Measurements from ENCODE around the gene CD82. TPM values are rescaled to one million over a fixed set of nuclear protein-coding genes. Genes with fewer than 3 reads are reported as not detected.

CD82 gene
- total and polyA plus RNA-seq, 2 experiments from 2014 or later: 4.8 to 6.0 TPM

DNA sequence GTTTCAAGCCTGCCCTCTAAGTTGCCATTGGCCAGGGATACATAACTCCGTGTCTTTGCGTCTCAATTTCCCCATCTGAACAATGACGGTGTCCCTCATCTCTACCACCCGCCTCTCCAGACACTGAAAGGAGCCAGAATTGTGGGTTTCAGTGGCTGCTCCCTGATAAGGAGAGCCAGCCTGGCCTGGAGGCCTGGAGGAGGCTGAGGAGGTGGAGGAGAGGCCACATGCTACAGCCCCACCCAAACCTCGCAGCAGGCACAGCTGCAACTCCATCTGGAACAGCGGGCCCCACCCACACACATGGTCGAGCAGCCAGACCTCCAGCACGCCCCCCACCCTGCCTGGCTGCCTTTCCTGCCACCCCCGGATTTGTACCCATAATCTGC is 34.4 kb upstream of the CD82 start:
- Histone ChIP-seq H3K9me2 (ENCODE audit: insufficient read depth) (no peaks in the 10 kb centered on the region), H3K4me1 (ENCODE audit: insufficient read depth) (no peaks in the 10 kb centered on the region), H3K79me2 (ENCODE audit: insufficient read depth) (no peaks in the 10 kb centered on the region), H3F3A (ENCODE audit: insufficient read depth) (no peaks in the 10 kb centered on the region), H3K36me3 (ENCODE audit: low read depth) (no peaks in the 10 kb centered on the region), H3K9ac (no peak overlapping the region), H3K27ac (no peak overlapping the region), H2AFZ (no peak overlapping the region), H3K9me3 (ENCODE audit: low read depth) (no peaks in the 10 kb centered on the region), H4K20me1 (ENCODE audit: insufficient read depth) (no peaks in the 10 kb centered on the region), H3K4me2 (ENCODE audit: unreplicated experiment) (no peak overlapping the region), H3K27me3 (replicated peaks; ENCODE audit: insufficient read depth) (peaks cover 34% of the 10 kb centered on the region), H3K4me3 (no peak overlapping the region)
- in situ Hi-C loops (cut with MboI): loop anchor here (10.0 kb wide), 1 partner anchor 396 kb away; no protein-coding TSS in a partner anchor
- TF ChIP-seq EZH2phosphoT487 (IDR thresholded peaks at IDR 0.05; ENCODE audit: insufficient read depth, low read depth) (no peak), EZH2 (IDR thresholded peaks at IDR 0.05; ENCODE audit: insufficient read depth, poor library complexity, severe bottlenecking) (no peak)
- WGBS, 2 experiments (ENCODE audit: low coverage in 1 of 2, low lambda C conversion rate in 2 of 2, missing lambda C conversion rate in 2 of 2): 27 to 37% methylated on average over 8 to 9 of the region's 9 CpGs
- no peak for DNase-seq

GRCh38 chr11:44531636-44532035 is 33.8 kb upstream of the CD82 start:
- H2AFZ ChIP-seq: no peak overlapping the region
- no peak overlapping the region for H3K27ac ChIP-seq
- in situ Hi-C loops (cut with MboI): loop anchor here (10.0 kb wide), 1 partner anchor 397 kb away; no protein-coding TSS in a partner anchor
- no peaks in the 10 kb centered on the region for H3K9me3 ChIP-seq (ENCODE audit: low read depth)
- H3K27me3 ChIP-seq (replicated peaks; ENCODE audit: insufficient read depth): peaks cover 29% of the 10 kb centered on the region
- H3K4me2 ChIP-seq (ENCODE audit: unreplicated experiment): no peak overlapping the region
- H3F3A ChIP-seq (ENCODE audit: insufficient read depth): no peaks in the 10 kb centered on the region
- no peaks in the 10 kb centered on the region for H3K79me2 ChIP-seq (ENCODE audit: insufficient read depth)
- H3K9ac ChIP-seq: no peak overlapping the region
- H3K4me1 ChIP-seq (ENCODE audit: insufficient read depth): no peaks in the 10 kb centered on the region
- WGBS, 2 experiments (ENCODE audit: low coverage in 1 of 2, low lambda C conversion rate in 2 of 2, missing lambda C conversion rate in 2 of 2): 63 to 66% methylated on average over 8 of the region's 8 CpGs
- no peaks in the 10 kb centered on the region for H3K36me3 ChIP-seq (ENCODE audit: low read depth)
- TF ChIP-seq EZH2 (IDR thresholded peaks at IDR 0.05; ENCODE audit: insufficient read depth, poor library complexity, severe bottlenecking) (no peak), EZH2phosphoT487 (IDR thresholded peaks at IDR 0.05; ENCODE audit: insufficient read depth, low read depth) (no peak)
- no peak overlapping the region for H3K4me3 ChIP-seq
- no peak for DNase-seq
- H3K9me2 ChIP-seq (ENCODE audit: insufficient read depth): no peaks in the 10 kb centered on the region
- no peaks in the 10 kb centered on the region for H4K20me1 ChIP-seq (ENCODE audit: insufficient read depth)

- no peak overlapping the region for H3K9ac ChIP-seq
- H3K4me2 ChIP-seq (ENCODE audit: unreplicated experiment): no peak overlapping the region
- in situ Hi-C loops (cut with MboI): loop anchor here (10.0 kb wide), 1 partner anchor 398 kb away; no protein-coding TSS in a partner anchor
- H3K9me3 ChIP-seq (ENCODE audit: low read depth): no peaks in the 10 kb centered on the region
- H3K9me2 ChIP-seq (ENCODE audit: insufficient read depth): no peaks in the 10 kb centered on the region
- H3K4me3 ChIP-seq: no peak overlapping the region
- H4K20me1 ChIP-seq (ENCODE audit: insufficient read depth): no peaks in the 10 kb centered on the region
- no peaks in the 10 kb centered on the region for H3K79me2 ChIP-seq (ENCODE audit: insufficient read depth)
- H2AFZ ChIP-seq: no peak overlapping the region
- H3F3A ChIP-seq (ENCODE audit: insufficient read depth): no peaks in the 10 kb centered on the region
- TF ChIP-seq EZH2 (IDR thresholded peaks at IDR 0.05; ENCODE audit: insufficient read depth, poor library complexity, severe bottlenecking) (no peak), EZH2phosphoT487 (IDR thresholded peaks at IDR 0.05; ENCODE audit: insufficient read depth, low read depth) (no peak)
- no peaks in the 10 kb centered on the region for H3K36me3 ChIP-seq (ENCODE audit: low read depth)
- 29 to 31% methylated on average over 4 of the region's 4 CpGs for WGBS, 2 experiments (ENCODE audit: low coverage in 1 of 2, low lambda C conversion rate in 2 of 2, missing lambda C conversion rate in 2 of 2)
- no peak overlapping the region for H3K27ac ChIP-seq
- peaks cover 18% of the 10 kb centered on the region for H3K27me3 ChIP-seq (replicated peaks; ENCODE audit: insufficient read depth)
- H3K4me1 ChIP-seq (ENCODE audit: insufficient read depth): no peaks in the 10 kb centered on the region
- DNase-seq: no peak
These were observed 32.7 kb upstream of the CD82 start for GRCh38 chr11:44532809-44533208.

GRCh38 chr11:44533921-44534711 is 31.3 kb upstream of the CD82 start:
- H3K9me3 ChIP-seq (ENCODE audit: low read depth): no peaks in the 10 kb centered on the region
- no peaks in the 10 kb centered on the region for H3K79me2 ChIP-seq (ENCODE audit: insufficient read depth)
- DNase-seq: no peak
- H3K4me3 ChIP-seq: no peak overlapping the region
- H3F3A ChIP-seq (ENCODE audit: insufficient read depth): no peaks in the 10 kb centered on the region
- H3K4me1 ChIP-seq (ENCODE audit: insufficient read depth): no peaks in the 10 kb centered on the region
- 31 to 44% methylated on average over 5 of the region's 5 CpGs for WGBS, 2 experiments (ENCODE audit: low coverage in 1 of 2, low lambda C conversion rate in 2 of 2, missing lambda C conversion rate in 2 of 2)
- no peaks in the 10 kb centered on the region for H3K36me3 ChIP-seq (ENCODE audit: low read depth)
- H3K27me3 ChIP-seq (replicated peaks; ENCODE audit: insufficient read depth): peaks cover 18% of the 10 kb centered on the region
- H3K27ac ChIP-seq: no peak overlapping the region
- H3K4me2 ChIP-seq (ENCODE audit: unreplicated experiment): no peak overlapping the region
- no peak overlapping the region for H3K9ac ChIP-seq
- no peak overlapping the region for H2AFZ ChIP-seq
- in situ Hi-C loops (cut with MboI): loop anchor here (10.0 kb wide), 1 partner anchor 399 kb away; no protein-coding TSS in a partner anchor
- no peak for TF ChIP-seq EZH2 (IDR thresholded peaks at IDR 0.05; ENCODE audit: insufficient read depth, poor library complexity, severe bottlenecking)
- no peak for TF ChIP-seq EZH2phosphoT487 (IDR thresholded peaks at IDR 0.05; ENCODE audit: insufficient read depth, low read depth)
- no peaks in the 10 kb centered on the region for H3K9me2 ChIP-seq (ENCODE audit: insufficient read depth)
- H4K20me1 ChIP-seq (ENCODE audit: insufficient read depth): no peaks in the 10 kb centered on the region

Data from GM23248 (cell line).